NK-92 treated with Interleukin-12 subunit alpha and Interleukin-12 subunit beta, amount 100 ng/mL, for 24 hours (cell line): ENCODE data around the gene MGAT5B.

Experiments
- DNase-seq: peaks from one replicate; lab custom pipeline; 2025; lab: John Stamatoyannopoulos, UW

The MGAT5B gene

DNA sequence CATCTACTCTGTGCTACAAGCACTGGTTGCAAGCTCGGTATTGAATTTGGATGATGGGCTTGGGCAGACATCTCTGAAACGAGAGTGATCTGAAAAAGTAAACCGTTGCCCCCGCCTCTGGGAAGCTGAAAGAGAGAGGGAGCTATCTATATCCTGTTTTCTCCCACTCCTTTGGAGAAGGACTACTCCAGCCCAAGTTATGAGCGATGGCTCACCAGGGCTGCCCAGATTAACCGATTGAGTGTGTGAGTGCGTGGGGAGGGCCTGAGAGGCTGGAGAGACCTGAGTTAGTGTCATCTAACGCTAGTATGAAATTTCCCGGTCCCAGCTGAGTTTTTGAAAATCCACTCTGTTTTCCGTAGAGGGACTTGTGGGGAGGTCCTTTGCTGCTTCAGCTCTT lies 11.5 kb downstream of the MGAT5B start:
- DNase-seq = no peak

DNA sequence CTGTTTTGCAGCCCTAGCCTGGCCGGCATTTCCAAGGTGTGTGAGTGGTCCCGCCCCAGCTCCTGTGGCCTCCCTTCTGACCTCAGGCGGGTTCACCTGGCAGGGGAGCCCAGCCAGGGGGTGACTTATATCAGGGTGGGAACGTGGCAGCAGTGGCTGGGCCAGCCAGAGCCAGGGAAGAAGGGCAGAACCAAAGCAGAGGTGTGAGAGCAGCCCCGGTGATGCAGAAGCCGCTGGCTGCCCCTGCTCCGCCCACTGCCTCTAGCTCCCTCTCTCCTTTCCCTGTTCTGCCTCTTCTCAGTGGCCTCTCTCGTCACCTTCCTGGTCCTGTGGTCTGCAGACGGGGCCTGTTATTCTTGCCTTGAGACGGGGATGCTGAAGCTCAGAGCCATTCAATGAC lies 12.1 kb downstream of the MGAT5B start:
- no peak for DNase-seq

DNA sequence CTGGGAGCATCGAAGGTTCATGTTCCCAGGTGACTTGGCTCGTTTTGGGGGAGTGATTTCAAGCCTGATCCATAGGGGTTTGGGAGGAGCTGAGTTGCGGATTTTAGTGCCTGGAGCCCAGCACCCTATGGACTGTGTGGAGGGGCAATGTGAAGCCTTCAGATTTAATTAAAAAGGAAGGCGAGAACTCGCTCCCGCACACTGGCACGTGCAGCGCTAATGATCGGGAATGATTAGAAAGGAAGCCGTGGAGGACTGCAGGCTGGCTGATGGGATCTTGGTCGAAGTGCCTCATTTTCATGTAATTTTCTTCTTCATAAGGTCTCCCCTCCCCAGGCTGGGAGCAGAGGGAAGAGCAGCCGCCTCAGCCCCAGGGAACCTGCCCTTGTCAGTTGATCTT lies 12.8 kb downstream of the MGAT5B start:
- DNase-seq = no peak

GRCh38 chr17:76881408-76881807 lies 13.2 kb downstream of the MGAT5B start:
- no peak for DNase-seq

- DNase-seq = no peak
These were observed 13.8 kb downstream of the MGAT5B start for GRCh38 chr17:76881966-76882365.

- DNase-seq = no peak
These were observed 15.7 kb downstream of the MGAT5B start for GRCh38 chr17:76883744-76884525.

DNA sequence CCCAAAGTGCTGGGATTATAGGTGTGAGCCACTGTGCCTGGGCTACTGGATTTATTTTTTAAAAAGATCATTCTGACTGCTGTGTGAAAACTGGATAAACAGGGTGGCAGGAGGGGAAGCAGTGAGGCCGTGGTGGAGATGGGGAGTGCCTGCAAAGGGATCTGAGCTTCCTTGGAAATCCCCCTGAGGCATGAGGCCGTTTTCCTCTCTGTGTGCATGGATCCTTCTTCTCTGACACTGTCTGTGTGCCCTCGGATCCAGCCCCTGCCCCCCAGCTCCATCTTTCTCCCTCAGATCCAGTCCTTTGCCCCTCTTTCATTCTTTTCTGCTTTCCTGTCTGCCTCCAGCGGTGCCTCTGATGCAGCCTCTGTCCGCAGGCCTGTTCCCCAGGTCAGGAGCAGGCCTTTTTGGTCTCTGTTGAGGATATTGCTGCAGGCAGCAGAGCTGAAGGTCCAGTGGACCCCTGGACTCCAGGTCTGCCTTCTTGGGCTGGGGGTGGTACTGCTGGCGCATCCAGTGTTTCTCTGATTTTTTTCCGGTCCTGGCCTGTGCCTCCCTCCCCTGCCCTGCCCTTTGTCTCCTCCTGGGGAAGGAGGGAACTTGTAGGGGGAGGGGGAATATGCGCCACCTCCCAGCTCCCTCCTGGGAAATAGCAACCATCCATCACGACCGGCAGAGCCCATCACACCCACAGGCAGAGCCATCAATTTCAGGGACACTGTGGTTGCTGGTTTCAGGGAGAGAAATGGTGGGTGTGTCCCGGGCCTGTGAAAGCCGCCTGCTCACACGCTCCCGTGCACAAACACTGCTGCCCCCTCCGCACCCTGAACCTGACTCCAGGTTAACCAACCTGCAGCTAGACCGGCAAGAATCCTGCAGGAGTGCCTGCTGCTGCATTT lies 17.0 kb downstream of the MGAT5B start:
- no peak for DNase-seq

DNA sequence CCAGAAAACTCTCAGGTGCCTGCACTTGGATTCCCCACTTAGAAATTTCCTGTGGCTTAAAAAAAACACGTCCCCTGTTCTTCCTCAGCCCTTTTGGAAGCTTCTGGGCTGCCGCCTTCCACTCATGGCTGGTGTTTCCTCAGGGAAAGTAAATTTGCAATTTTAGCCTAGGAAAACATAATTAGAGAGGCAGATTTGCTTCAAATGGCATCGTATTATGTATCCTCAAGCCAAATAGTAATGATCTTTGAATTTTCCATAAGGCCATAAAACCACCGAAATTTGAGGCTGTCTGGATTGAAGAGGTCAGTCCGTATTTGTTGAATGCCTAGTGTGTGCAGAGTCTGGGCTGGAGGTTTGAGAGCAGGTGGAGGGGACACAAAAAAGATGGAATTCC lies 17.7 kb downstream of the MGAT5B start:
- no peak for DNase-seq

GRCh38 chr17:76886395-76886794 lies 18.2 kb downstream of the MGAT5B start:
- no peak for DNase-seq

DNA sequence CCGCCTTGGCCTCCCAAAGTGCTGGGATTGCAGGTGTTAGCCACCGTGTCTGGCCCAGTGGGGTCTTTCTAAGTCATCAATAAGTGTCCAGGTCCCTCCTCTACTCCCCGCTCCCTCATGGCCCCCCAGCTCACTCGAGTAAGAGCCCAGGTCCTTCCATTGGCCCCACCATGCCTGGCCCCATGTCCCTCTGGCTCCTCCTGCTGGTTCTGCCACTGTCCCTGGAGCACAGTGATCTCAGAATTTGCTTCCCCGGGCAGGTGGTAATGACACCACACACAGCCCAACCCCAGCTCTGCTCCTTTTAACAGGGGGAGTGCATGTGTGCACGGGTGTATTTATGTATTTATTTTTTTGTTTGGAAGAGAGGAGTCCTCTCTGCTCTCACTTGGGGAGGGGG lies 19.6 kb downstream of the MGAT5B start:
- DNase-seq = no peak

DNA sequence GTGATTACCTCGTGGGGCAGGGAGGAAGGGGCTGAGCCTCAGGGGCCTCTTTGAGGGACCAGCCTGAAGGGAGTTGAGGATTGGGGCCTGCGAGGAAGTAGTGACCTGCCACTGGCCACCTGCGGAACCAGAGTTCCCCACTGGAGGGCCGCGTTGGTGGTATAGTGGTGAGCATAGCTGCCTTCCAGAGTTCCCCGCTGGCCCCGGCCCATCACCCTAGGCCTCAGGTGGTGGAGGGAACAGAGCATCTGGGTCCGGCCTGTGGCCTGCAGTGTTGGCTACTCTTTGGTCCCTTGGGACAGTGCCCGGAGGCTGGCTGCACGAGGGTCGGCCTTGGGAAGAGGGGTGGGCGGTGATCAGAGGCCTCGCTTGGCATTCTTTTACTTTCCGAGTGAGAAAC lies 20.5 kb downstream of the MGAT5B start:
- no peak for DNase-seq

- no peak for DNase-seq
These were observed 21.1 kb downstream of the MGAT5B start for GRCh38 chr17:76889323-76889722.

- no peak for DNase-seq
These were observed 24.1 kb downstream of the MGAT5B start for GRCh38 chr17:76892329-76892728.

GRCh38 chr17:76893623-76894334 lies 25.6 kb downstream of the MGAT5B start:
- DNase-seq = no peak

GRCh38 chr17:76894842-76895241 lies 26.6 kb downstream of the MGAT5B start:
- no peak for DNase-seq

DNA sequence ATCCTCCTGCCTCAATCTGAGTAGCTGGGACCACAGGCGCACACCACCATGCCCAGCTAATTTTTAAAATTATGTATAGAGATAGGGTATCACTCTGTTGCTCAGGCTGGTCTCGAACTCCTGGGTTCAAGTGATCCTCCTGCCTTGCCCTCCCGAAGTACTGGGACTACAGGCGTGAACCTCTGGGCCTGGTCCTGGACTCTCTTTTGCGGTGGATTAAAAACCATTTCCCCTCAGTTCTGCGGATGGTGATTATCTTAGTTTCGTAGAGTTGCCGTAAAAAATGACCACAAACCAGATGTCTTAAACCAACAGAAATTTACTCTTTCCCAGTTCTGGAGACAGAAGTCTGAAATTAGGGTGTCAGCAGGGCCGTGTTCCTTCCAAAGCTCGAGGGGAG lies 28.8 kb downstream of the MGAT5B start:
- no peak for DNase-seq

GRCh38 chr17:76899414-76899813 lies 31.2 kb downstream of the MGAT5B start:
- DNase-seq = no peak

GRCh38 chr17:76900723-76901122 lies 32.5 kb downstream of the MGAT5B start:
- DNase-seq = no peak

DNA sequence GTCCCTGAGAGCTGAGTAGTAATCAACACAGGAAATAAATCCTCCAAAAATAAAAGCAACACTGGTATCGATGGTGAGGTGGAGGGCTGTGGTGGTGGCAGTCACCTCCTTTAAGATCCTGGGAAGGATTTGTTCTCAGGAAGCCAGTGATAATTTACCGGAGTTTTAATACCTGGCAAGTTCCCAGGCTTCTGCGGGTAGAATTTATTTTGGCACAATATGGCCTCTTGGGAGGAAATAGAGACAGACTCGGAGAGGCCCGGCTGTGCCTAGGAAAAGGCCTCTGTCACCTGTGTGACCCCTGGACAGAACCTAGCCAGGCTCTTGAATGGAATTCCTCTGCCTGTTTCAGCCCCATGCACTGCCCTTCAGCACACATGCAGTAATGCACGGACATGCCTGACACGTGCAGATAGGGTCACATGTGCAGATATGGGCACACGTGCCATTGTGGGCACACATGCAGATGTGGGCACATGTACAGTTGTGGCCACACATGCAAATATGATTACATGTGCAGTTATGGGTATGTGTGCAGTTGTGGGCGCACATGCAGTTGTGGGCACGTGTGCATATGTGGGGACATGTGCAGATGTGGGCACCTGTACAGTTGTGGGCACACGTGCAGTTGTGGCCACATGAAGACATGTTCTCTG lies 33.5 kb downstream of the MGAT5B start:
- DNase-seq = no peak

DNA sequence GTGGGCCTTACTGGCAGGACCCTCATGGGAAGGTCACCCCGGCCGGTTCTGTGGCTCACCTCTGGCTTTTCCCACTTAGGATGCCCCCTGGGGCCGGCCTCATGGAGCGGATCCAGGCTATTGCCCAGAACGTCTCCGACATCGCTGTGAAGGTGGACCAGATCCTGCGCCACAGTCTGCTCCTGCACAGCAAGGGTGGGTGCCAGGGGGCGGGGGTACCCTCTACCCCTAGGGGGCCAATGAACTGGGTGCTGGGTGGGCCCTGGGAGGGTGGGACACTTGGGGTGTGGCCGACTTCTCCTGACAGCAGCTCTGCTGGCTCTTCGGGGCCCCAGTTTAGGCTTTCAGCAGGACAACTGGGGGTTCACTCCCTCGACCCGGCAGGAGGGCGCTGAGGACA lies 34.3 kb downstream of the MGAT5B start:
- no peak for DNase-seq

- no peak for DNase-seq
These were observed 35.4 kb downstream of the MGAT5B start for GRCh38 chr17:76903631-76904030.

GRCh38 chr17:76904116-76904515 lies 35.9 kb downstream of the MGAT5B start:
- DNase-seq = no peak
